GM15510 (cell line): ENCODE data around the gene SRSF3.

Experiments
- POLR2A ChIP-seq: IDR thresholded peaks from 3 replicates; pipeline ENCODE4 v1.6.1; 2011; ENCODE audit warnings: borderline replicate concordance; ENCODE audit not compliant: insufficient read length; ENCODE audit errors: extremely low read depth

Gene SRSF3

GRCh38 chr6:36641543-36641942 is 47.4 kb downstream of the SRSF3 start:
- TF ChIP-seq POLR2A = no peak

- no peak for TF ChIP-seq POLR2A
These were observed 49.0 kb downstream of the SRSF3 start for GRCh38 chr6:36642913-36643817.

GRCh38 chr6:36643977-36644376 is 49.8 kb downstream of the SRSF3 start:
- no peak for TF ChIP-seq POLR2A

GRCh38 chr6:36649086-36649485 is 54.9 kb downstream of the SRSF3 start:
- no peak for TF ChIP-seq POLR2A

GRCh38 chr6:36649701-36650484 is 55.7 kb downstream of the SRSF3 start:
- no peak for TF ChIP-seq POLR2A

- no peak for TF ChIP-seq POLR2A
These were observed 56.8 kb downstream of the SRSF3 start for GRCh38 chr6:36650848-36651478.

- no peak for TF ChIP-seq POLR2A
These were observed 57.7 kb downstream of the SRSF3 start for GRCh38 chr6:36651659-36652379.
